Muscle layer of duodenum (tissue), 2 donors: ENCODE data around the gene IL33.
A peak's percentile ranks its signal among the peaks of the same experiment; 100 is the strongest.

Experiments used
- H3K27ac ChIP-seq: one replicate; pipeline ENCODE4 v1.7.0; 2013; ENCODE audit warnings: mild to moderate bottlenecking, low read length
- H3K27me3 ChIP-seq: one replicate; pipeline ENCODE4 v1.7.0; 2013; ENCODE audit warnings: low read depth, mild to moderate bottlenecking, control low read depth, low read length
- H3K36me3 ChIP-seq, 2 donors: one replicate each; pipeline ENCODE4 v1.7.0; 2013; ENCODE audit warnings: low read length in 2 of 2, control low read depth in 1 of 2, mild to moderate bottlenecking in 1 of 2; ENCODE audit not compliant: insufficient read depth in 2 of 2, control insufficient read depth in 1 of 2
- H3K4me1 ChIP-seq, 2 donors: one replicate each; pipeline ENCODE4 v1.7.0; 2013; ENCODE audit warnings: low read length in 2 of 2, mild to moderate bottlenecking in 2 of 2, control low read depth in 1 of 2, moderate library complexity in 1 of 2; ENCODE audit not compliant: insufficient read depth in 2 of 2, control insufficient read depth in 1 of 2
- H3K4me3 ChIP-seq, 2 donors: one replicate each; pipeline ENCODE4 v1.7.0; 2013; ENCODE audit warnings: low read length in 2 of 2, low read depth in 1 of 2, mild to moderate bottlenecking in 1 of 2
- H3K9me3 ChIP-seq, 2 donors: one replicate each; pipeline ENCODE4 v1.7.0; 2013; ENCODE audit warnings: low read length in 2 of 2, control low read depth in 1 of 2, mild to moderate bottlenecking in 1 of 2; ENCODE audit not compliant: control insufficient read depth in 1 of 2
- donor health status: healthy.

IL33 gene

DNA sequence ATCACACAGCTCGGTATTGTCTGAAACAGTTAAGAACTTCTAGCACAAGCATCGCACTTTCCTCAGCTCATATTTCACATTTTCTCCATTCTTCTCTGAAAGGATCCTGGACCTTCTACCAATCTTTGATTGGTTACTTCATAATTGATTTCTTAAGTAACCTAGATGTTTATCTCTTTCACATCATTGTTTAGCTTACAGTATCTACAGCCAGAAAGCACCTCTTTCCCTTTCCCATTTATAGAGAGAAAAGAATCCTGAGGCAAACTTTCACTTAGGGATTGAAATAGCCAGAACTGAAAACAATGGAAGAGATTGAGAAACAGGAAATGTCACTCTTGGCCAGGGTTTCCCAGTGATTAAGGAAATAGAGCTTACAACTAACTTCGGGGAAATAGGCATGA, 2.5 kb downstream of the IL33 start:
- peak overlapping the region; percentile 84 for H3K27ac ChIP-seq
- no peaks in the 10 kb centered on the region for H3K9me3 ChIP-seq
- H3K36me3 ChIP-seq, result no peaks in the 10 kb centered on the region
- H3K4me3 ChIP-seq, result peak overlapping the region; percentile 49 to 60
- H3K4me1 ChIP-seq, result peaks cover 0 to 16% of the 10 kb centered on the region in 2 donors
- H3K27me3 ChIP-seq, result no peaks in the 10 kb centered on the region

DNA sequence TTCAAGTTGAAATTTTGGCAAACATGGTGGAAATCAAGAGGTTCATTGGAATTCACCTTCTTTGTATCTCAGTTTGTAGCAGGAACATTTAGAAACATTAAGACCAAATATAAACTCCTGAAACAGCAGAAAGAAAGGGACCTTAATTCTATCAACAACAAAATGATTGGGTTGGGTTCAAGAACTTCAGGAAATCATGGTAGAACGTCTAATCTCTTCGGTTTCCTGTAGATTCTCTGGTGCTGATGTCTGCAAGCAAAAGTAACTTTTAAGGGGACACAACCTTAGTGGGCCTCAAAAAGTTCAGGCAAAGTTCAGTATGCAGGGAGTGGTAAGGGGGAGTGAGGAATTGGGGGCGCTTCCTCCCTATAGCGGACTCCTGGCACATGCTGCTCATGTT, 3.4 kb downstream of the IL33 start:
- Histone ChIP-seq H3K27ac (peak overlapping the region; percentile 26), H3K9me3 (no peaks in the 10 kb centered on the region), H3K4me3 (no peak overlapping the region), H3K4me1 (peaks cover 0 to 16% of the 10 kb centered on the region in 2 donors), H3K27me3 (no peaks in the 10 kb centered on the region), H3K36me3 (no peaks in the 10 kb centered on the region)

DNA sequence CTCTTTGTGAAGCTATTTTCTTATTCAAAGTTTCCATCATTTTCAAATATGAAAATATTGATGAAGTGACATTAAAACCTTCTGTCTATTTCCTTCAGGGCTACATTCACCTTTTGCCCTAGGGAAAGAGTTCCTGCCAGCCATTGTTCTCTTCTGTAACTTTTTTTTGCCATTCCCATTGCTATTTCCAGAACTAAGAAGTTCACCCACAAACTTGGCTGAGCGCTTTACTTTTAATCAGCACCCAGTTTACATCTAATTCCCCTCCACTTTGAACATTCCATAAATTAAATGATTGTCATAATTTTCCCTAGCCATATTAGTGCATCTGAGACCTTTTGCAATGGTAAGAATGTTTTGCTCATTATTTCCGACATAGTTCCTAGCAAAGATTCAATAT, 4.4 kb downstream of the IL33 start:
- H3K9me3 ChIP-seq, result no peaks in the 10 kb centered on the region
- H3K4me1 ChIP-seq, result peaks cover 0 to 16% of the 10 kb centered on the region in 2 donors
- no peak overlapping the region for H3K4me3 ChIP-seq
- peak overlapping the region; percentile 26 for H3K27ac ChIP-seq
- H3K36me3 ChIP-seq, result no peaks in the 10 kb centered on the region
- no peaks in the 10 kb centered on the region for H3K27me3 ChIP-seq

DNA sequence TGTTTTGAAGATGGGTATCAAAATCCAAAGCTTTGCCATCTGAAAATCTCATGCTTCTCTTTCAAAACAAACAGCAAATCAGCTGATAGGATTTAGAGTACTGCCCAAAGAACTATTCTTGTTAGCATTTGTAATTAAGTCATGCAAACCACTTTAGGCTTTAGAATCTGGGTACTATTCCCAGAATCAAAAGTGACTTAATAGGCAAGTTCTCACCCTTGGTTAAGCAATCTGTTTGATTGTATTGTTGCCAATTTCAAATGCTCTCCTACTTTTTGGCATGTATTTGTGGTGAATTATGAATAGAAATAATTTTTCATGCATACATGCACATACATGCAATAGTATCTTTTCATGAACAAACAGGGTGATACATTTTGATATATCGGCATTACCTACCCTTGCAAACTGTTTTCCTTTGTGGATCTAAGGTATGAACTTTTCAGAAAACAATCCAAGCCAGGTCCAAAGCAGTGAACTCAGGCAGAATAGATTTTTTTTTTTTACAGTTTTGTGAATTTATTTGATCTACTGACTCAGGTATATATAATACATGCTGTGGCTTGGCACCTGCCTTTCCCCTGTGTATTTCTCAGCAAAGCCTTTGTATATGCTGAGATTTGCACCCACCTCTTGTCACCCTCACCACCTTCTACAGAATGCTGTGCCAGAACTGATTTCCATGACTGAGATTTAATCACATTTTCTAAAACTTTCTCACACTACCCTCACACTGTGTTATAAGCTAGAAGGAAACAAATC, 9.0 kb downstream of the IL33 start:
- H3K4me3 ChIP-seq, result no peak overlapping the region
- no peaks in the 10 kb centered on the region for H3K27me3 ChIP-seq
- H3K4me1 ChIP-seq, result peaks cover 0 to 24% of the 10 kb centered on the region in 2 donors
- peak overlapping the region; percentile 70 for H3K27ac ChIP-seq
- no peaks in the 10 kb centered on the region for H3K9me3 ChIP-seq
- H3K36me3 ChIP-seq, result no peaks in the 10 kb centered on the region

DNA sequence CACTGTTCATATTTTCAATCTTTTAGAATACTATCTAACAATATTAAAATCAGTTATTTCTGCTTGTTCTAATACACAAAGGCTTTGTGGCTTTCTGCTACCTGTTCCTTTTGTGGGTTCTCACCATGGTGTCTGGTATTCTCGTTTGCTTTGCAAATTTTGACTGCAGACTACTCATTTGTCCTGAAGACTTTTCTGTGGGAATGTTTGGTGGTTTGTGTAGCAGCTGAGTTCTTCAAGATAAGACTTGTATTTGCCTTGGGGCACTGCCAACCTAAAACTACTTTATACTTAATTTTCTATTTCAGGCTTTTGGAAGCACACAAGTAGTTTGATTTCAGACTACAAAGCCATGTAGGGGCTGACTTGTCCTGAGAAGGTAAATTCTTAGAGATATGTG, 11.1 kb downstream of the IL33 start:
- H3K4me1 ChIP-seq, result peaks cover 0 to 18% of the 10 kb centered on the region in 2 donors

DNA sequence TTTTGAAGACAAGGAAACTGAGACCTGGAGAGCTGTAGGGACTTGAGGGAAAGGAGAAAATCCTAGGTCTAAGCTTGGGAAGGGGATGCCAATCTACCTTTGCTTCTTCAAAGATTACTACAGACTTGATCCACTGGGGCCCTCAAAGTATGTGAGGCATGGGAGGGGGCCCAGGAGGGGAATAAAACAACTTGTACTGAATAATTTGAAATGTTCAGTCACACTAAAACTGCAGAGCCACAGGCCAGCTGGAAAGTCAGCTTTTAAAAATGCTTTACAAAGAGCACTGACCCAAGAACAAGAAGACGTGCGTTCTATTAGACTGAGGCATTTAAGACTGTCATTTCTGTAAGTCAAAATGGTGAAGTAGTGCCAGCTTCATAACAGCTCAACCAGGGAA, 13.6 kb downstream of the IL33 start:
- no peak overlapping the region for H3K27ac ChIP-seq
- H3K4me1 ChIP-seq, result peaks cover 0 to 11% of the 10 kb centered on the region in 2 donors

More for the DNA sequence above, 11.1 kb downstream of the IL33 start:
- no peak overlapping the region for H3K27ac ChIP-seq
- no peaks in the 10 kb centered on the region for H3K27me3 ChIP-seq
- H3K4me3 ChIP-seq, result no peak overlapping the region
- no peaks in the 10 kb centered on the region for H3K36me3 ChIP-seq
- H3K9me3 ChIP-seq, result no peaks in the 10 kb centered on the region

DNA sequence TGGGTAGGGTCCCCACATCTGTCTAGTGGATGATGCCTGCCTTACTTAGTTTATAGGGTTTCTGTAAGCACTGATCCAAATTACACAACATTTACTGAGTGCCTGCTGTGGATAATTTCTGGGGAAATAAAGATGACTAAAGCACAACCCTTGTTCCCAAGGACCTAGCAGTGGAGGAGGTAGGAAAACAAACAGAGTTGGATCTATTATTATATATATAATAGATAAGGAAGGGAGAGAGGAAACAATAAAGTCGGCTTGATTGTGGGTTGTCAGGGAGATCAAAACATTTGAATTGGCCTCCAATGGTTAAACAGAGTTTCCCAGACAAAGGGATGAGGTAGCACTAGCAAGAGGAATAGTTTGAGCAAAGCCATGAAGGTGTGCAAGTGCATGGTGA, 14.0 kb downstream of the IL33 start:
- H3K27me3 ChIP-seq, result no peaks in the 10 kb centered on the region
- no peak overlapping the region for H3K27ac ChIP-seq
- peaks cover 0 to 11% of the 10 kb centered on the region in 2 donors for H3K4me1 ChIP-seq
- no peak overlapping the region for H3K4me3 ChIP-seq
- no peaks in the 10 kb centered on the region for H3K36me3 ChIP-seq
- H3K9me3 ChIP-seq, result no peaks in the 10 kb centered on the region

More for the DNA sequence above, 13.6 kb downstream of the IL33 start:
- H3K27me3 ChIP-seq, result no peaks in the 10 kb centered on the region
- no peaks in the 10 kb centered on the region for H3K36me3 ChIP-seq
- no peak overlapping the region for H3K4me3 ChIP-seq
- H3K9me3 ChIP-seq, result no peaks in the 10 kb centered on the region

DNA sequence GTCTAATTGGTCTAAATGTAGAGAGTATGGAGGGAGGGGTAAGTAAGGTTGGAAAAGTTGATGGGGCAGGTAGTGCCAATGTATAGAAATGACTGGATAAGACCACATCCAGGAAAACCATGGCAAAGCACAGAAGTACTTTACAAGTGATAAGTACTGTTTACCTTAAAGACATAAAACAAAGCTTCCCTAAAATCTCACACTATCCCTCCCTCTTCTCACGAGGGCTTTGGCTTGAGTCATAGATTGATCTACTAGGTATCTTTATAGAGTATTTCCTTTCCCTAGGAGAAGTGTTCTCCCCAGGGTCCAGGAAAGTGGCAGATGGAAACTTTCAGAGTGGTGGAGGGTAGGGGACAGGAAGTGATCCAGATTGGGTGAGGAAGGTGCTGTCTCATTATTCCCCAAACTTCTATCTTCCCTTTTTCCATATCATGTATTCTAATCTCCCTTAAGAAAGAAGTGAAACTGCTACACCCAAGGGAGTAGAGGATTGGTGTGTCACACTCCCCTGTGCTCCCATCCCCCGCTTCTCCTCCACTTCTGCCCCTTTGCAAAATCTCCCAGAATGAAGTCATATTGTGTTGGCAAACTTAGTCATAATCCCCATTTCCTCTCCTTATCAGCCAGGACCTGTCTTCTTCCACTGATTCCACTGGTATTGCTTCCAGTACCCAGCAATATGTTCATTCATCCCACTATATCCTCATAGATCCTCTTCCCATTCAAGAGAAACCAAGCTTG, 14.6 kb downstream of the IL33 start:
- peaks cover 0 to 11% of the 10 kb centered on the region in 2 donors for H3K4me1 ChIP-seq
- H3K27me3 ChIP-seq, result no peaks in the 10 kb centered on the region
- no peak overlapping the region for H3K4me3 ChIP-seq
- no peaks in the 10 kb centered on the region for H3K36me3 ChIP-seq
- no peaks in the 10 kb centered on the region for H3K9me3 ChIP-seq
- no peak overlapping the region for H3K27ac ChIP-seq

DNA sequence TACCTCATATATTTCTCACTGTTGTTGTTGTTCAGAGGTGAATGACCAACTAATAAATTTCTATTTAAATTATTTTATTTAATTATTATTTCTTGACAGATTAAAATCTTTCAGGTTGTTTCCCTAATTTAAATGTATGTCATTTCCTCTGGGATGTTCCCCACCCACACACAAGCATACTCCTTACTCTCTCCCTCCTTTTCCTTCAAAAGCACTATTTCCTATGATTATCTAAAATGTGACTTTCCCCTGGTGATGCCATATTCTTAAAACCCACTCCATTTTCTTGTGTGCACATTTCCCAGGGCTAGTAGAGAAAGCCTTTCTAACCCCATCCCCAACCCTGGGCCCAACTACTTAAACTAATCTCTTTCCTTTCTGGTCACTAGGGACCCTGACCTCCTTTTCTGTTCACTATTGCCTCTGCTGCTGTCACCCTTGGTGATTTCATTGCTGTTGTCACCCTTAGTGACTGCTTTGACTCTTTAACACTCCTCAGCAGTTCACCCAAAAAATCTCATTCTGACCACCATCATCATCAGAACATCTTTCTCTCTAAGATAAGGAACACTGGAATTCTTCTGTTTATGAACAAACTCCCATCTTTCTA, 16.8 kb downstream of the IL33 start:
- no peaks in the 10 kb centered on the region for H3K36me3 ChIP-seq
- peaks cover 0 to 7% of the 10 kb centered on the region in 2 donors for H3K4me1 ChIP-seq
- H3K27me3 ChIP-seq, result no peaks in the 10 kb centered on the region
- no peak overlapping the region for H3K4me3 ChIP-seq
- H3K27ac ChIP-seq, result no peak overlapping the region
- no peaks in the 10 kb centered on the region for H3K9me3 ChIP-seq

DNA sequence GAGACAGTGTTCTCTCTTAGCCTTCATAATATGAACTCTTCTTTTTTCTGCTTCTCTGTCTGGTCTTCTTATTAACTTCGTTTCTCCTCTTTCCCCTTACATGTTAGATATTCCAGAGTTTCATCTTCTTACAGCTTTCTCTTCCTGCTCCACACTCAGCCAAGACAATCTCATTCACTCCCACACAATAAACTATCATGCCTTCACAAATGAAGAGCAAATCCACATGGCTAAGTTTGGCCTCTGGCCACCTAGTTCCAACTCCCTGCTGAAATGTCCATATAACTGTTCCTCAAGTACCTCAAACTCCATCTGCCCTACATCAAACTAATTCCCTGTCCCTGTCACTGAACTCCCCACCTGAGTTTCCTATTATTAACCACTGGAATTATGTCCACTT, 18.4 kb downstream of the IL33 start:
- H3K4me1 ChIP-seq, result peaks cover 0 to 4% of the 10 kb centered on the region in 2 donors
- no peak overlapping the region for H3K27ac ChIP-seq
- H3K4me3 ChIP-seq, result no peak overlapping the region
- H3K36me3 ChIP-seq, result no peaks in the 10 kb centered on the region
- H3K27me3 ChIP-seq, result no peaks in the 10 kb centered on the region
- H3K9me3 ChIP-seq, result no peaks in the 10 kb centered on the region

DNA sequence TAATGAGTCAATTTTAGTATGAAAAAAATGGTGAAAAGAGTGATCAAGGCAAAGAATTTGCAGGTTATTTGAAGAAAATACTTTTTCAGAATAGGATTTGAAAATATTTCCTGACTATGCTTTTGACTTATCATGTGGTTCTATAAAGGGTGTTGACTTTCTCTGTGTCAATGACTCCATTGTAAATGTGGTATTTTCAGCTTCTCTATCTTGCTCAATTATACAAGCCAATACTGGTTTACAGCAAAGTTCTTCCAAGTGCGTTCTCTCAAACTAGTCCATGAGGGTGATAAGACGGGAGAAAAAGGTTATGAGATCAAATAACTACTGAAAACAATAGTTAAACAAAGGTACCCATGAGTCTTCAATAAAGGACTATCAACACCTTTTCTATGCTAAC, 21.7 kb downstream of the IL33 start:
- H3K36me3 ChIP-seq, result peaks cover 0 to 10% of the 10 kb centered on the region in 2 donors
- no peaks in the 10 kb centered on the region for H3K27me3 ChIP-seq
- no peak overlapping the region for H3K4me3 ChIP-seq
- no peaks in the 10 kb centered on the region for H3K4me1 ChIP-seq
- H3K27ac ChIP-seq, result no peak overlapping the region
- H3K9me3 ChIP-seq, result no peaks in the 10 kb centered on the region
